Measurements from ENCODE around the gene SCAMP4.
"Not testable (repeated sequence)": the region's sequence is repeated elsewhere in the genome, so short reads cannot be mapped to it uniquely, and the experiment has no call there.

The SCAMP4 gene

DNA sequence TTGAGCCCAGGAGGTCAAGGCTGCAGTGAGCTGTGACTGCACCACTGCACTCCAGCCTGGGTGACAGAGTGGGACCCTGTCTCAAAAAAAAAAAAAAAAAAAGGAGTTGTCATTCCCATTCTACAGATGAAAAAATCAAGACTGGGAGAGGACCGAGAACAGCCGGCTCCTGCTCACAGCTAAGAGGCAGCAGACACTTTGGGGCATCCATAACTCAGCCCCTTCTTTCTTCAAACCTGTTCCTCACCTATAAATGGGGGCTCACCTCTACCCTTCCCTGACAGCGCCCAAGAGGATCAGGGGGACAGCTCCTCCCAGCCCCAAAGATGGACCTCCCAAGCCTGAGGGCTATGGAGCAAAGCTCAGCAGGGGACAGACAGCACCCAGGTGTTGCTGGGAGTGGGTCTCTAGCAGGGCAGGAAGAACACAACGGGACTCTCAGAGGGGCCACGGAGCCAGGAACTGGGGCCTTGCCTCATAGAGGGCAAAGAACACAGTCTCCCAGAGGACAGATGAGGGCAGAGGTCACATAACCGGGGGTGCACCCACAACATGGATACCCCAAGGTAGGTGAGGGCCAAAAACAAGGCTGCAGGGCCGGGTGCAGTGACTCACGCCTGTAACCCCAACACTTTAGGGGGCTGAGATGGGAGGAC lies 38.4 kb upstream of the SCAMP4 start:
- no peak for DNase-seq

DNA sequence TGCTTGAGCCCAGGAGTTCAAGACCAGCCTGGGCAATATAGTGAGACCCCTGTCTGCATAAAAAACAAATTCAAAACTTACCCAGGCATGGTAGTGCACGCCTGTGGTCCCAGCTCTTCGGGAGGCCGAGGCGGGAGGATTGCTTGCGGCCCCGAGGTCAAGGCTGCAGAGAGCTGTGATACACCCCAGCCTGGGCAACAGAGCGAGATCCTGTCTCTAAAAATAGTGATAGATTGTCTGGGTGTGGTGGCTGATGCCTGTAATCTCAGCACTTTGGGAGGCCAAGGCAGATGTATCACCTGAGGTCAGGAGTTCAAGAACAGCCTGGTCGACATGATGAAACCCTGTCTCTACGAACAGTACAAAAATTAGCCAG lies 37.9 kb upstream of the SCAMP4 start:
- no peak for DNase-seq

DNA sequence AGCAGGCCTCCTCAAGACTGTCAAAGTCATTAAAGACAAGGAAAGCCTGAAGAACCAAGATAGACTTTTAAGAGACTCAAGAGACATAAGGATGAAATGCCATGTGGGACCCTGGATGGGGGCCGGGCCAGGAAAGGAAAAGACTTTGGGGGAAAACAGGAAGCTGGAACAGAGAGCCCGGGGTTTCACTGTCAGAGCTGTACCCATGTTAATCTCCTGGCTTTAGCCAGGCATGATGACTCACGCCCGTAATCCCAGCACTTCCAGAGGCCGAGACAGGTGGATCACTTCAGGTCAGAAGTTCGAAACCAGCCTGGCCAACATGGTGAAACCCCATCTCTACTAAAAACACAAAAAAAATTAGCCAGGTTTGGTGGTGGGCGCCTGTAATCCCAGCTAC lies 36.2 kb upstream of the SCAMP4 start:
- no peak for DNase-seq

DNA sequence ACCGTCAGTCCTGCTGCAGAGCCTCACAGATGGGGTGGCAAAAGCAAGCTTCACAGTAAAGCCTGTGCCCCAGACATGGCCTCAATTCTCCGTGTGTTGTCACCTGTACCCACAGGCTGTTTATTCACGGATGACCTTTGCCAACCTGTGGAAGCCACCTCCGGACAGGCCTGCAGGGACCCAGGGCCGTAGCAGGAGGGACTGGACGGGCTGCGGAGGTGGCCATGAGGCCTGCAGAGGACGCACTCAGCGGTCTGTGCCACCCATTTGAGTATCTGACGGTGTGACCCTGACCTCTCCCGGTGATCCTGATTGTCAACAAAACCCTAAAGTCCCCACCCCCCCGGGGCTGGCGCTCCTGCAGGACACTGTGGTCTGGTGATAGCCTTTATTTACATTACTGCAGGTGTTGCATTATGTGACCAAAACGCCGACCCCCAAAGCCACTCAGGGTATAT lies 34.0 kb upstream of the SCAMP4 start:
- DNase-seq, result no peak

DNA sequence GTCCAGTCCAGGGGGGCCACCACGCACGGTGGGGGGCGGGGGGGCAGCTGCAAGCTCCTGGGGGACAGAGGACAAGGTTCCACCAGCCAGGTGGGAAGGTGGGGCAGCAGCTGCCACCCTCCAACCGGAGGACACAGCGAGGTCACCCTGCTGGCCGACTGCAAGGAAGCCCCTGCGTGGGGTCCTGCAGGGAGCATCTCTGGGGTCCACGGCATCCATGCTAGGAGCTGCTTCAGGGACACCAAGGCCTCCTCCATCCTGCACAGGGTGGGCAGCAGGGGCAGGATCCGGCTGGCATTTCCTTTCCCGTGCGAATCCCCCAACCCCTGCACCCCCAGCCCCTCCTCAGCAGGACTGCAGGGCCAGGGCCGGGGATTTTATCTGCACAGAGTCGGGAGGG lies 33.6 kb upstream of the SCAMP4 start:
- no peak for DNase-seq

GRCh38 chr19:1872807-1873523 lies 32.2 kb upstream of the SCAMP4 start:
- DNase-seq, result no peak

DNA sequence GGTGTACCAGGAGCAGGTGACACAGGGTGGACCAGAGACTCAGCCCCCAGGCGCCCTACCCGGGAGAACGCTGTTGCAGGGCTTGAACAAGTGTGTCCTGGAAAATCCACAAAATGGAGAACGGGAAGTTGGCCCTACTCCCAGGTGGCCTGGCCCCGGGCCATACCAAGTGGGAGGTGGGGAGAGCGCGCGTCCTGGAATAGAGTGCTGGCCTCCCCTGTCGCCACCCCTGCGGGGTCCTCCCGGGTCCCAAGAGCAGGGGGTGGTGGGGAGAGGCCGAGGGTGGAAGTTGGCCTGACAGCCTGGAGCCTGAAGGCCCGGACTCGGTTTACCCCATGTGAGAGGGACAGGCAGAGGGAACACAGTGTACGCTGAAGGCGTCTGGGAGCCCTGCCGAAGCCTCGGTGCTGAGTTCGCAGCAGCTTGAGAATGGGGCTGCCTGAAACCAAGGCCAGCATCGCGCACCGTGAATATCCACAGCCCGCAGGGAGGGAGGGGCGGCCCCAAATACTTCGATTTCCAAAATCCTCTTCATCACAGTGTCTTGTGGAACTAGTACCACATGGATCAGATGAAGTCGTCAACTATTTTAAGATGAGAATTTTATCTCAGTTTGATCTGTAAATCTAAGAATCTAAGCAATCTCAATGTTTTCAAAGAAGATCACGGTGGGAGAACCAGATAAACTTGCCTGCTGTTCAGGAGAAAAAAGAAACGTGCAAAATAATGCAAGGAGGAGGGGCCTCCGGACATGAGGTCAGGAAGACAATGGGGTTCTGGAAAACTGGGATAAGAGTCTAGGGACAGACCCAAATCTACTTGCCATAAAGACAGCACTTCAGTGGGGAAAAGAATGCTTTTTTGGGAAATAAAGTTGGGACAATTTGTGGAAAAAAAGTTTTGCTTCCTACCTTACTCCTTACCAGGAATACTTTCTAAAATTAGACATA lies 31.4 kb upstream of the SCAMP4 start:
- DNase-seq, result no peak

DNA sequence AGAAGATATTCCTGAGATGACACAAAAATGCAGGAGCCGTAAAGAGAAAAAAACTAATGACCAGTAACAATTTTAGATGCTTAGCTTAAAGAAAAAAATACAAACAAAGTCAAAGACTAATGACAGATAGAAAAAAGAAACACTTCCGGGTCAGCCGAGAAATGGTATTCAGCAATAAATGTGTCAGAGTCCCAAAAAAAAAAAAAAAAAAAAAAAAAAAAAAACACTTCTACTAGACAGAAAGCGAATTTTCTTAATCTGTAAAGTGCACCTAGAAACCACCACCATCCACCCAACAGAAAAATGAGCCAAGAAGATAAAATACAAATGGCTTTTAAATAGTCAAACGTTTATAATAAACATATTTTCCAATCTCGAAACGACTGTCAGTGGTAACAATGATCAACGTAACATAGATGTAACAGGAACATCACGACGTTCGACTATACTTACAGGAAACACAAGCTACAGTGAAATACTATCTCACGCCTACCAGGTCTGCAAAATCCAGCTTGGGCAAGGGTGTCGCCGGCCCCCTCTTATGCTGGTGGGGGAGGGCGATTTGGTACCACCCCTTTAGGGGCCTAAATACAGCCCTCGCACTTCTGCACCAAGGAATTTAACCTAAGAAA lies 30.5 kb upstream of the SCAMP4 start:
- no peak for DNase-seq

DNA sequence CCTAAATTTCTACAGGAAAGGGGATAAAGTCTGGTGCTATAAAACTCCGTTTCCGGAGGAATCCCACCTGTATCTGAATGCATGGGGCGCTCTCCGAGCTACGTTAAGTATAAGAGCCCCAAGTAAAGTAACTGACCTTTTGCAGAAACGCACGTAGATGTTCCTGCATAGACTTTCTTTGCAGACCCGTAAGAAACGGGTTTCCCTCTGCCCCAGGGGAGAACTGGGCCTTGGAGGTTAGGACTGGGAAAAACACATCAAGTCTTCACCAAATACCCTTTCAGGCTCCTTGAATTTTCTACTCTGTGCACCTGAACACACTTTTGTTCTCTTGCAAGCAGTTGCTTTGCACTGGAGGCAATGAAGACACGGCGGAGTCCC lies 29.9 kb upstream of the SCAMP4 start:
- not testable (repeated sequence) for DNase-seq

- DNase-seq, result peak; percentile 69
These were observed 29.3 kb upstream of the SCAMP4 start for GRCh38 chr19:1875646-1876495.

- DNase-seq, result not testable (repeated sequence)
These were observed 28.5 kb upstream of the SCAMP4 start for GRCh38 chr19:1876496-1877279.

DNA sequence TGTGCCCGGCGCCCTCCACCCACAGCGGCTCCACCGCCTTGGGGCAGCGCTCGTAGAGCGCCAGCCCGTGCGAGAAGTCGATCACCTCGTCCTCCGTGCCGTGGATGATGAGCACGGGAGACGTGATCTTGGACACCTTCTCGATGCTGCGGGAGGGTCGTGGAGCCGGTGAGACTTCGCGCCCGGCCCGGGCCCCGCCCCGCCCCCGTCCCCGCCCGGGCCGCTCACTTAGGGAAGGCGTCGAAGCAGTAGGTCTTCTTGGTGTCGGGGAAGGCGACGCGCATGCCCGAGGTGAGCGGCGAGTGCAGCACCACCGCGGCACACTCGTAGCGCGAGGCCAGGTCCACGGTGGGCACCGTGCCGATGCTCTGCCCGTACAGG lies 27.9 kb upstream of the SCAMP4 start:
- not testable (repeated sequence) for DNase-seq

DNA sequence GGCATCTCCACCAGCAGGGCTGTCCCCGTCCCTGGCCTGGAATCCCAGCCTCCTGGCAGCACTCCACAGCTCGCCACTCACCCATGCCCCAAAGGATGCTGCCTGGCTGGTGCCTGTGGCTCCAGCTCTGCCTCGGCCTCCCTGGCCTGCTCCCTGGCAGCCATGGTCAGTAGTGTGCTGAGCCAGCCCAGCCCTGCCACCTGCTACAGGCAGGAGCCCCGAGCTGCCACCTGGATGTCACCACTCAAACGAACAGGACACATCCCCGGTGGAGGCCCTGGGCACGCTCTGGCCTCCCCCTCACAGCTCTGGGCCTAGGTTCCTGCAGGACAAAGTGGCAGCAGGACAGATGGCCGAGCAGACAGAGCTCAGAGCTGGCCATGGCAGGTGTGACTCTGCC lies 26.6 kb upstream of the SCAMP4 start:
- not testable (repeated sequence) for DNase-seq

DNA sequence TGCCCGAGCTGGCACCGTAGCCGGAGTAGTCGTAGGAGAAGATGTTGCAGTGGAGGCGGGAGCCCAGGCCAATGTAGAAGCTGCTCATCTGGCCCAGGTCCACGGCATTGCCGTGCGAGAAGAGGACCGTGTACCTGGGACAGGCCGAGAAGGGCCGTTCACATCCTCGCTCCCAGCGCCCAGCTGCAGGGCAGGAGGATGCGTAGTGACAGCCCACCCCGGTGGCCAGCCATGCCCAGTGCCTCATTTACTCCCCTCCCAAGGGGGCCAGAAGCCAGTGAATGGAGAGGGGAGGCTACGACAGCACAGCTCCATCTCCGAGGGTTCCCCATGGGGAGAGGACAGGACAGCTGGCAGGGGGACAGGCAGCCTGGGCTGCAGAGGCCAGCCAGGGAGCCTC lies 25.2 kb upstream of the SCAMP4 start:
- DNase-seq, result not testable (repeated sequence)

DNA sequence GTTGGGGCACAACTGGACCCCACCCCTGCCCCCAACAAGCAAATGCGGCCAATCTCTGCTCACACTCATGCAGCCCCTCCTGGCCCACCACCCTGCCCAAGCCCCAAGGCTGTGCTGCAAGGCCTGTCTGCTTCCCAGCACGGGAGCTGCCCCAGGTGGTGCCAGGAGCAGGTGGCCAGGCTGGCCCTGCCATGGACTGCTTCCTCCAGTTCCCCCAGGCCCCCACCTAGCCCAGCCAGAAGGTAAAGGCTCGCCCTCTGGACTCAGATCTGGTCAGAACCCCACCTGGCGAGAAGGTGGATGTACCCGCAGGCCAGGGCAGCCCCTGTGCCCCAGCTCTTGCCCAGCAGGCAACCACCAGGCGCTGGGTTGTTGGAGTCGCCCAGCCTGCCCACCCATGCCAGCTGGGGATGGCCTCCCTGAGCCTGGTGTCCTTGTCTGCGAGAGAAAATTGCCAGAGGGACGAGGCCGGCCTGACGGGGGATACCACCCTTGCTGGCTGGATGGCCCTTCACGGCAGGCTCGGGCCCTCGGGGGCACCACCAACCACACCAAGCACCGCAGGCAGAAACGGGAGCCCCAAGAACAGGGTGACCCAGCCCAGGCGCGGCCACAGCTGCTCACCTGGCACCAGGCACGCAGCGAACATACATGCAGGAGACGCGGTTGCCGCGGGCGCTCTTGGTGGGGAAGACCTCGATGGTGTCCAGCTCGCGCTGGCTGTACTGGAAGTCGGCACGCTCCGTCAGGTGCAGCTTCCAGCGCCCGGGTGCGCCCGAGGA lies 24.4 kb upstream of the SCAMP4 start:
- DNase-seq, result no peak

DNA sequence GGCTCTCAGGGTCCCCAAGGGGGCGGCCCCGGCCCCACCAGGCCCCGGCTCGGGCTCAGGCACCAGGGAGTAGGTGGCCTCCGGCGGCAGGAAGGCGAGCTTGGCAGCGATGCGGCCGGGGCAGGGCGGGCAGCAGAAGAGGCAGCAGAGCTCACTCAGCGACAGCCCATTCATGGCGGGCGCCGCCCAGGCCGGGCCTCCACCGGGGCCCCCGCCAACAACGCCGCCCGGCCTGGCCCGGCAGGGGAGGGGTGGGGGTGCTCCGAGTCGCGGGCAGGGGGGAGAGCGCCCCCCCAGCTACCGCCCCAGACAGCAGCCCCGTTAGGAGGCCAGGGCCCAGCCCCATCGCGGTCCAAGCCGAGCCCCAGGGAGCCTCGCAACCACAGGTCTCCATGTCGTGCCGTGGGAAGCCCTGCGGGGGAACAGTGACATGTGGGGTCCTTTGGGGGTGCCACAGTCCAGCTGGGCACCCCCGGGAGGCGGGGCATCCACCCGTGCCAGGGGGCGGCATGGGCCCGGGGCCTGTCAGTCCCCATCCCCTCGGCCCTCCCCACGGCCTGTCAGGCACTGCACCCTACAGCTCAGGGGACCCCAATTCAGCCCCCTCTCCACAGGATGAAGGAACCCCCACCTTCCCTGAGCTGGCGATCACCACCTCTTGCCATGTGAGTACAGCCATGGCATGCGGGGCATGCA lies 23.7 kb upstream of the SCAMP4 start:
- DNase-seq, result not testable (repeated sequence)

- DNase-seq, result no peak
These were observed 23.0 kb upstream of the SCAMP4 start for GRCh38 chr19:1882089-1882785.

GRCh38 chr19:1882786-1883692 lies 22.2 kb upstream of the SCAMP4 start:
- no peak for DNase-seq

Measured in NCI-H510A (cell line).